PC-3 (cell line): ENCODE data around the gene EGFLAM.

ENCODE experiments used
- EZH2 ChIP-seq: fragments of 300-600 bp; sonication (generic); IDR thresholded peaks from one replicate; pipeline ENCODE4 v1.6.1; 2017; ENCODE audit warnings: antibody characterized with exemption, mild to moderate bottlenecking, low read length; ENCODE audit not compliant: unreplicated experiment
- EZH2phosphoT487 ChIP-seq: fragments of 300-600 bp; sonication (generic); IDR thresholded peaks from 2 replicates; pipeline ENCODE4 v1.6.1; 2018; ENCODE audit warnings: mild to moderate bottlenecking, antibody characterized with exemption, low read length, borderline replicate concordance
- TF ChIP-seq, protein P1 (sequence below): fragments of 300-600 bp; sonication (generic); conservative IDR thresholded peaks from 2 replicates; pipeline ENCODE4 v1.5.1; 2017; ENCODE audit warnings: antibody characterized with exemption, low read depth, mild to moderate bottlenecking, low read length

DNA sequence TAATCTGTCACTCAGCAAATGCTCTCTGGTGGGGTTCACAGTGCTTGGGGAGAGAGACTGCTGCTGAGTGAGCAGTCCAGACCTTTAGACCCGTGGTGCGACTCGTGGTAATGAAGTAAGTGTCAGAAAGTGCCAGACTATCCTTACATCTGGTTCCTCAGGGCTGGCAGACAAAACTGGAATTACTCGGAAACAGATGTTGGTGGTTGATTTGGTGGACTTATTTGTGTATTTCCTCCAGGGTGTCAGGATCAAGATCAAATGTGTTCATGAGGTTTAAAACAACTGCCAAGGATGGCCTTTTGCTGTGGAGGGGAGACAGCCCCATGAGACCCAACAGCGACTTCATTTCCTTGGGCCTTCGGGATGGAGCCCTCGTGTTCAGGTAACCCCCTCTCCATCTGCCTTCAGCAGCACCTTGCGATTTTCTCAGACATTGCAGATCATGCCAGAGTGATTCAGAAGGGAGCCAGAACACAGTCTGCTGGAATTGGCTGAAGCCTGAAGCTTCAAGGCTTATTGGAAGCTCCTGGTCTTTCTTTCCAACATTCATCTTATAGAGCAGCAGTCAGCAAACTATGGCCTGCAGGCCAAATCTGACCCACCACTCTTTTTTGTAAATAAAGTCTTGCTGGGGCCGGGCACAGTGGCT, 192.8 kb downstream of the EGFLAM start:
- TF ChIP-seq, protein P1, sequence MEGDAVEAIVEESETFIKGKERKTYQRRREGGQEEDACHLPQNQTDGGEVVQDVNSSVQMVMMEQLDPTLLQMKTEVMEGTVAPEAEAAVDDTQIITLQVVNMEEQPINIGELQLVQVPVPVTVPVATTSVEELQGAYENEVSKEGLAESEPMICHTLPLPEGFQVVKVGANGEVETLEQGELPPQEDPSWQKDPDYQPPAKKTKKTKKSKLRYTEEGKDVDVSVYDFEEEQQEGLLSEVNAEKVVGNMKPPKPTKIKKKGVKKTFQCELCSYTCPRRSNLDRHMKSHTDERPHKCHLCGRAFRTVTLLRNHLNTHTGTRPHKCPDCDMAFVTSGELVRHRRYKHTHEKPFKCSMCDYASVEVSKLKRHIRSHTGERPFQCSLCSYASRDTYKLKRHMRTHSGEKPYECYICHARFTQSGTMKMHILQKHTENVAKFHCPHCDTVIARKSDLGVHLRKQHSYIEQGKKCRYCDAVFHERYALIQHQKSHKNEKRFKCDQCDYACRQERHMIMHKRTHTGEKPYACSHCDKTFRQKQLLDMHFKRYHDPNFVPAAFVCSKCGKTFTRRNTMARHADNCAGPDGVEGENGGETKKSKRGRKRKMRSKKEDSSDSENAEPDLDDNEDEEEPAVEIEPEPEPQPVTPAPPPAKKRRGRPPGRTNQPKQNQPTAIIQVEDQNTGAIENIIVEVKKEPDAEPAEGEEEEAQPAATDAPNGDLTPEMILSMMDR = no peak
- TF ChIP-seq EZH2 (no peak), EZH2phosphoT487 (no peak)
